GM21786 (cell line): ENCODE results near the gene CCDC167.

Experiments used
- ATAC-seq: cut with Tn5 transposase; IDR thresholded peaks from one replicate; pipeline ENCODE4 v1.9.1; 2021; ENCODE audit not compliant: unreplicated experiment

CCDC167 gene

DNA sequence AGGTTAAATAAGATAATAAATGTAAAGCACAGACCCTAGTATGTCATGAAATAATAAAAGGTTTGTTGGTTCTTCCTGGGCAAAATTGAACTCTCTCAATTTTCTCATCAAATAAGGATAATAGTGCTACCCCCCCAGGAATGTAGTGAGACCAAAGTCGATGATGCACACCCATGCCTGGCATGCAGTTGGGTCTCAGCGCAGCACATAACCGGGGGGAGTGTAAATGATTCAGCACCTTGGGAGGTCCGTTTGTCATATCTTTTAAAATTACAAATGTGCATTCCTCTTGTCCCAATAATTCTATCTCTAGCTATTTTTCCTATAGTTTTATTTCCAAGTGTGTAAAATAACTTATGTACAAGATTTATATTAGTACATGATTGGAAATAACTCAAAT is 31.3 kb upstream of the CCDC167 start:
- ATAC-seq, result no peak

DNA sequence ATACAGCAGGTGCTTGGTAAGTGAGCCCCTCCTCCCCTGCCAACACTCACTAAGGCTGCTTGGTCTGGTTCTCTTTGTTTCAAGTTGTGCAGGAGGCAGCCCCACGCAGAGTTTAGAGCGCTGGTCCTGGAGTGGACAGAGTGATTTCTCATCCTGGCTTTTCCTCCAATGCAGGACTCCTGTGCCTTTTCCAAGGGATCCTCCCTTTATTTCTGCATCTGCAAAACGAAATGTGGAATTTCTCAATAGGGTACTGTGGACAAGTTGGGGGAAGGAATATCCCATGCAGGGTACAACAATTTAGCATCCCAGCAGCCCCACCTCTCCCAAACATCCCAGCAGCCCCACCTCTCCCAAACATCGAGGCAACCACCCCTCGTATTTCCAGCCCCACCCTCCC is 30.6 kb upstream of the CCDC167 start:
- ATAC-seq, result no peak

DNA sequence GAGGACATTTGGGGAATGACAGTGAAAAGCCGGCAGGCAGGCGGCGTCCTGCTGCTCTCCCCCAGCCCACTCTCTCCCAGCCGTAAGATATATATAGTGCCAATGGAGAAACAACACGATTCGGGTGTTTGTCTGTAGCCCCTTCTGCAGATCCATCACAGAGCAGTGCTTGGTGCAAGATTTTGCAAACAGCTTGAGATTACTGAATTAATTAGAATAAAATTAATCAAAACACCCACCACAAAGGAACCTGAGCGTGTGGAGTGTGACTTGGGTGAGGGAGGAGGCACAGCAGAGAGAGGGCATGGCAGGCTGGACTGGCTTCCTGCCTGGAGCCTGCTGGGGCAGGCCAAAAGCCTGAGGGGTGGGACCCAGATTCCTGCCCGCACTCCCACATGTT is 28.8 kb upstream of the CCDC167 start:
- ATAC-seq, result no peak

DNA sequence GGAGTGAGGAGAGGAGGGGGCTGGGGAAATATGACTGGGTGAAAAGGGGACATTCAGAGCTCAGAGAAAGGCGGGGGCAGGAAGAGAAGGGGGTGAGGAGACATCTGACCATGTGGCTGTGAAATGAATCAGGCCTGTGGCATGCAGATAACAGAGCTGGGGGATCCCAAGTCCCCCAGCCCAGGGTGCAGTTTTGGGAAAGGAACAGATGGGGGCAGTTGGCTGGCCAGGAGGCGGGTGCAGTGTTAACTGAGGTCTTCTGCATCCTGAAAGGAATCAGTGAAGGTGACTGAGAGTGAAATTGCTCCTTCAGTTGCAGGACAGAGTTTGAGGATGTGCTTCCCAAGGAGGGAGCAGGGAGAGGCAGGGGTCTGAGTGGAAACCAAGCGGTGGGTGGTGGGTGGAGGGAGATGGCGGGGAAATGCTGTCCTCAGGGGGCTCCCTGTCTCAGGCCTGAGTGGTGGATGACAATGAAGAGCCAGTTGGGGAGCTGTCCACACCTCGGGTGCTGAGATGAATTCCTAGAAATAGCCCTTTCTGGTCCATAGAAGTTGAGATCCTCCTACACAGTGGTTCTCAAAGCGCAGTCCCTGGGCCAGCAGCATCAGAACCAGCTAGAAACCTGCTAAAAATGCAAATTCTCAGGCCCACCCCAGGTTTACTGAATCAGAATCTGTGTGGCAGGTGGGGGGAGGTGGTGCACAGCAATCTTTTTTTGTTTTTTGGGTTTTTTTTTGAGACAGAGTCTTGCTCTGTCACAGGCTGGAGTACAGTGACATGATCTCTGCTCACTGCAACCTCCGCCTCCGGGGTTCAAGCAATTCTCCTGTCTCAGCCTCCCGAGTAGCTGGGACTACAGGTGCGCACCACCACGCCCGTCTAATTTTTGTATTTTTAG is 26.0 kb upstream of the CCDC167 start:
- ATAC-seq, result no peak

DNA sequence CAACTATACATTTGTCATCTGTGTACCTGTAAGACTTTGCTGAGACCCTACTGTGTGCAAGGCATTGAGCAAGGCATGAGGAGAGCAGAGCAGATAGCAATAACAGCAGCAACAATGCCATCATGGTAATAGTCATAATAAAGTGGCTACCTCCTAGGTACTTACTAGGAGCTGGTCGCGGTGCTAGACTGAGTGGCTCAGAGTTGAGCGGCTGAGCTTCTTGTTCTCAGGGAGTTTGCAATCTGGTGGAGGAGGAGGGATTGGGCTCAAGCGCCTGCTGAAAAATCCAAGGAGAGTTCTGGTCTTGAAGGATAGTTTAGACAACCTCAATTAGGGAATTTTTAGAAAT is 25.3 kb upstream of the CCDC167 start:
- ATAC-seq, result no peak

DNA sequence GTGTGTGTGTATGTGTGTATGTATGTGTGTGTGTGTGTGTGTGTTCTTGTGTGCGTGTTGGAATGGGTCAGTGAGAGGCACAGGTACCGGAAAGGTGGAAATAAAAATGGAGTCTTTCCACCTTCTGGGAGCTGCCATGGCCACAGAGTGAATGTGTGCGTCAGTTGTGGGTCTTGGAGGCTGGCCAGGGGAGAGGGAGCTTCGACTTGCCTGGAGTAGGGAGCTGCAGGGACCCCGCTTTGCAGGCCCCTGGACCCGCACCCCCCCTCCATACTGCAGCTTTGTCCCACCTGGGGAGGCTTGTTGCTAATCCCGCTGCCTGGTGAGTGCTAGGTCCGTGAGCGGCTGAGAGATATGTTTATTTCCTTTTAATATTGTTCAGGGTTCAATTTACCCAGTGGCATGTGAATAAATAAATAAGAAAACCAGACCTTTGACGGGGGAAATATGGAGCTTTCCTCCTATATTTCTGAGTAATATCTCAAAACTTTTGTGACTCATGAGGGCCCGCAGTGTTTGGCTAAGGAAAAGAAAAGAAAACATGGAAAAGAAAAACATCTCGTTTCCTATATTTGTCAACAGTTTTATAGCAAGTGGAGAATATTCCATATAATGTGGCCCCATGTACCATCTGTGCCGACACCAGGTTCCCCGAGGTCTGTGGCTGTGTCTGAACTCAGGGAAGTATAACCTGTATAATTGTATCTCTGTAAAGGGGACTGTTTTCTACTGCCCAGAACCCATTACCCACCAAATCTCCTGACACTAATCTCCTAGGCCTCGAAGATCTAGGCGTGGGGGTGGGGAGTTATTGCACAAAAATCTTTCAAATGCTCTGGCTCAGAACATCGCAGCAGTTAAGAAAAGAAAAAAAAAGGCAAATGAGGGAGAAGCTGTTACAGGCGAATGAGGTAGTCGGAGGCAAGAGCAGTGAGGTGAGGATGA is 24.6 kb upstream of the CCDC167 start:
- ATAC-seq, result no peak

DNA sequence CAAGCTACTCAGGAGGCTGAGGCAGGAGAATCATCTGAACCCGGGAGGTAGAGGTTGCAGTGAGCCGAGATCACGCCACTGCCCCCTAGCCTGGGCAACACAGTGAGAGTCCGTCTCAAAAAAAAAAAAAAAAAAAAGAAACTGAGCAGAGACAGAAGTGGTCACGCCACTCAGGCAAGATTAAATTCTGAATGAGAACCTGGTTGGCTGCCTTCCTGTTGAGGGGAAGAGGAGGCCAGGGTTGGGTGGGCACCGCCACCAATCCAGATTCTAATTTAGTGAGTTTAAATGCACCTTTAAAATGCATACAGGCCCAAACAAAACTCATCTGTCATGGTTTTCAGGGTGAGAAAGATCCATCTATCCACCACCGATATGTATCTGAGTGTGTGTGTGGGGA is 23.7 kb upstream of the CCDC167 start:
- no peak for ATAC-seq

DNA sequence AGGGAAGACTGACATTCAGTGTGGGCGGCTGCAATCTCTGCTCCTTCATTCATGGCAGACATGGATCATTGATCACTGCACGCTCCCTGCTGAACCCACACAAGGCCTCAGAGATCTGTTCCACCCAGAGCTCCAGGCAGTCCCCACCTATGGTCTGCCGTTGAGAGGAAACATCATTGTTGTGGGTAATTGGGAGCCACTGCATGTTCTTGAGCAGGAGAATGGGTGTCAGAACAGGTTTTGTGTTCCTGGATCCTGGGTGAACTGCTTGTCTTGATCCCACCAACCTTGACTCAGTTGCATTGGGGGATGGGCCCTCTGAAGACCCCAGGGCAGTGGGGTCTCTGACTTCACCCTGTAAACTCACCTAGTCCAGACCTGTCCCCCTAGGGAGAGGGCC is 23.1 kb upstream of the CCDC167 start:
- ATAC-seq, result no peak

DNA sequence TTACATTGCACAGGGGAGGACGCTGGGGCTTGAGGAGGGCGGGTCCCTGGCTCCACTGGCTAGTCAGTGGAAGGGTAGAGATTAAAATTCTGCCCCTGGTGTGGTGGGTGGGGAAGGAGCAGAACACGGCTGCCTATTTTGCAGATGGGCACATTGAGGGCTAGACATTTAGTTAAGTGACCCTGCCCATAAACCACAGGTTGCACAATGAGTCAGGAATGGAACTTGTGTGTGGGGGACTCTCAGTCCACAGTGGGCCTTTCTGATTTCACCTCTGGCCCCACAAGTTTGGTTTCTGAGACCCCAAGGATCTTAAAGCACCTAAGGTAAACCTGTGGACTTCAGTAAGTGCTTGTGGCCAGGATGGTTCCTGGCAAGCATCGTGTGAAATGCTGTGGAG is 22.0 kb upstream of the CCDC167 start:
- ATAC-seq, result no peak

DNA sequence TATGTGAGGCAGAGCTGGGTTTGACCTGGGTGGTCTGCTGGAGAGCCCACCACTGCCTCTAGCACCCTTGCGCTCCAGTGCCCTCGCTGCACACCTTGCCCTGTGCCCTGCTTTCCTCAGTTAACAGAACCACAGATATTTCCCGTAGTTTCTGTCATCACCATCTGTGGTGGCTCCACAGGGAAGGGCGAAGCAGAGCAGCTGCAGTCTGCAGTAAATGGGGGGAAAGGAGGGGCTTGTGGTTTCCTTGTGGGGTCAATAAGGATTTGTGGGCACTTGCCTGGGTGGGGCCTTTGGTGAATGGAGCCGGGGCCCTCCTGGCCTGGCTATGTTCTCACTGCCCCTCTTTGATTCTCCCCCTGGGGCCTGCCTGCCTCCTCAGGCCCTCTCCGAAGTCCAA is 21.2 kb upstream of the CCDC167 start:
- ATAC-seq, result no peak

DNA sequence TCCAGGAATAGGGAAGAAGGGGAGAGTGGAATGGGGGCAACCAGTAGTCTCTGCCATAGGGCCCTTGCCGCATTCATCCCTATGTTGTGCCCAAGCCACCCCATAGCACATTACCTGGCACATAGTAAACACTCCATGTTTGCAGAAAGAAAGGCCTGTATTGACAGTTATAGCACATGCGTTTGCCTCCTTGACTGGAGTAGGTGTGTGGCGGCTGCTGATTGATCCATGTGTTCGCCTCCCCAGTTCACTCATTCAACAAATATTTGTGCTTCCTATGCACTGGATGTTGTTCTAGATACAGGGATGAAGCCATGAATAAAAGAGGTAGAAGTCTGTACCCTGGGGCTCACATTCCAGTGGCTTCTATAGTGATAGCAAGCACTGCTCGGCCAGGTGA is 19.8 kb upstream of the CCDC167 start:
- no peak for ATAC-seq

DNA sequence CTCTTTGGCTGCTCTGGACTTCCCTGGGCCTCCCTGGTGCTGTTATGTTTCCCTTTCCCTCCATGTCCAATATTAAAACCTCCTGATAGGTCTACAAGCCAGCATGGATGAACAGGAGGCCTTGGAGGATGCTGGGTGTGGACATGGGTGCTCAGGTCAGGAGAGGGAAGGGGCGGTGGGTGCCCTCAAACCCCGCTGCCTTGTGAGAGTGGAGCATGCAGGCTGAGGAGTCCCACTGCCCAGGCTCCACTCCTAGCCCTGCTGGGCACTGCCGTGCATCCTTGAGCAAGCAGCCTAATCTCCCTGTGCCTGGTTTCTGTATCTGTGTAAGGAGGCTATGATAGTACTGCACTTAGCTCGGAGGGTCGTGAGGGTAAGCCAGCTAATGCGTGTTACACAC is 18.4 kb upstream of the CCDC167 start:
- no peak for ATAC-seq

DNA sequence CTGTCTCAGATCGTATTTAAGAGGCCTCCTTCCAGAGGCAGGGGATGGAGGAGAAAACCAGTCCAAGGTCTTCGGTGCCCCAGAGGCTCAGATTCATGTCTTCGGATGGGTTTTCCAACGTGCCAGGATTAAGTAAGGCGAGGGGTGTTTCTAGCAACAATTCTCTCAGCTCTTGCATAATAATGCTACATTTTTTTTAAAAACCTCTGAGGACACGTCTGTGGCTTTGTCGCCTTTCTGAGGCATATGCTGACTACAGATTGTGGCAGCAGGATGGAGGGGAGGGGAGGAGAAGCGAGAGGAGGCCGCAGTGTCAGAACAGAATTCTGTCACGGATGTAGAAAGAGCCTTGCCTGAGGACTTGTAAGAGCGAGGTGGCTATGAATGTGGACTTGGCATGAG is 17.7 kb upstream of the CCDC167 start:
- no peak for ATAC-seq

DNA sequence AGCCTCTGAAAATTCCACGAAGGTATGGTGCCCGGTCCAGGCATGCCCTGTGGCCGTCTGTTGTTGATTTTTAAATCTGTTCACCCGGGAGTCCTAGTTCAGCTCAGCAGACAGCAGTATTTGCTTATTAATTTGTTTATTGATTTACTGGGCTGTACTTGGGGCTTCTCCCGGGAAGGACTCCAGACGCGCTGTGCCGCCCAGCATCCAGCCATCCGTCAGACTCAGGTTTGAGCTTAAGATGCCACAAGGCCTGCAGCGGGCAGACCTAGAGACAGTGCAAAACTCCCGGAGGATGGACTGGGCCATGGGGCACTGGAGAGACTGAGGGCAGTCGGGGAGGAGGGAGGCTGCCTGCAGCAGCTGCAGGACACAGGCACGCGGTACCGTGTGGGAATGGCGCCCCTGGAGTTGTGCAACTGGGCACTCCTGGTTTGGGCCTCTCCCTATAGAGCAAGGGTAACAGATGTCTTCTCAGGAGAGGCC is 17.3 kb upstream of the CCDC167 start:
- ATAC-seq, result no peak

DNA sequence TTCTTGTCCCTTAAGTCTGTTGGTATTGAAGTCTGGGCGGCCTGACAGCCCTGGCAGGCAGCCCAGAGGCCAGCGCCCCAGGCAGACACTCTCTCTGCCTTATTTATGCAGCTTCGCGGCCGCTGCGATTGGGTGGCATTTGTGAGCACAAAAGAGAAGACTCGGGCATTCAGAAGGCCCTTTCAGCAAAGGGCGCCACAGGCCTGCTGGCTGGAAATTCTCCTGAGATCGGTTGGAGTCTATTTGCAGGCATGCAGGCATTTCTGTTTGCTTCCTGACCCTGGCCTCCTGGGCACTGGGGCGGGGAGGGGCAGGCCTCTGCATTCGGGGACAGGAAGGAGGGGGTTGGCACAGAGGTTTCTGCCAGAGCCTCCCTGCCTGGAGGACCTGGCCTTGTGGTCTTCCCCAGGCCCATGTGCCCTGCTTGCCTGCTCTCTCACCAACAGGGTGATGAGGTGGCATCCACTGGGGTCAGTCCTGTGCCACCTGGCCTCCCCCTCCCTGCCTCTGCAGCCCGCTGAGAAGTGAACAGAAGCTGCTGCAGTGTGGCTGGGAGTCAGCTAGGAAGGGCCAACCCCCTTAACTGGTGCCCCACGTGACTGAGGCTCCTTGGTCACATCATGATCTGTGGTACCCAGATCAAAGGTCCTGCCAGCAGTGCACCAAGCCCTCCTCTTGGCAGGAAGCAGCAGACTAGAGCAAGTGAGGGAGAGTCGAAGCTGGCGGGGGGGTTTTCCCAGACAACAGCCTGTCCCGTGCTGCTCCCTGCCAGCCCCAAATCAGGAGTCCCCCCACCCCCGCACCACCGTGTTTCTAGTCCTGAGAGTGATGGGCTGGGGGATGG is 16.6 kb upstream of the CCDC167 start:
- ATAC-seq, result peak; percentile 83

DNA sequence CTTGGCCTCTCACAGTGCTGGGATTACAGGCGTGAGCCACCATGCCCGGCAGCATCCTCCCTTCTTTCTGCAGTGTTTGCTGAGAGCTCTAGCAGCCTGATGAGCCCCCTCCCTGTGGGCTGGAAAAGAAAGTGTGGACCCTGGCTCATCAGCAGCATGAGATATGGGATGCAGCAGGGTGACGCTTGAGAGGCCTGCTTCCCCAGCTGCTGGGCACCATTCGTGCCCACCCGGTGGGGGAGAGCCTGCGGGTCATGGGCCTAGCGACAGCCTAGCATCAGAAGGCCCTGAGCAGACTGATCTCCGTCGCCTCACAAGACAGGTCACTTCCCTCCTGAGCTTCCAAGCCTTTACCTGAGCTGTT is 16.0 kb upstream of the CCDC167 start:
- ATAC-seq, result no peak

DNA sequence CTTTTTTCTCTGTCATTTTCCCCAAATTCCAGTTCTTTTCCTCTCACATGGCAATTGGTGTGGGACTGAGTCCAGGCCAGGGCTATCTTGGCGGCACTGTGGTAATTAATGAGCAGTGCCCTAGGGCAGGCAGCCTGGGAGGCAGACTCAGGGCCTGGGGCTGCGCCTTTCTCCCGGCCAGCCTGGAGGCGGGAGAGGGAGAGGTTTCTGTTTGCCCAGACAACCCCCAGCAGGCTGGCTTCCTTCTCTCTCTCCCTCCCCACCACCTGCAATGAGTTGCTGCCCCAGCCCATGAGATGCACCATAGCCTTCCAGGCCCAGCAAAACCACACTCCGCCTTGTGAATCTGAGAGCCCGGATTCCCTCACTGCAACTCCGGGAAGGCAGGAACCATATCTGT is 15.1 kb upstream of the CCDC167 start:
- no peak for ATAC-seq

DNA sequence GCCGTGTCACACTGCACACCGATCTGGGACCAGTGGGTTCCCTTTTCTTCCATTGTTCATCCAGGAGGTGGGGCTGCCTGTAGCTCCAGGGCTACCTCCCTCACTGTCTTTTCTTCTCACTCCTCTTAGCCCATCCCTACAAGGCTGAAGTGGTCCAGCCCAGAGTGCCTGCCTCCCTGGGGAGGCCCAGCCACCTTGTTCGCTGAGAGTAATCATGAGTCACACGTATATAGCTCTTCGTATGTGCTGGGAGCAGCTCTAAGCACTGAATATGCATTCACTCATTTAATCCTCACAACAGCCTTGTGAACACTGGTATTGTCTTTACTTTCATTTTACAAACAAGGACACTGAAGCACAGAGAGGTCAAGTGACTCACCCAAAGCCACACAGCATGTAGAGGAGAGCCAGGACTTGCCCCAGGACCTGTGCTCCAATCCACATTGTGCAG is 14.7 kb upstream of the CCDC167 start:
- no peak for ATAC-seq

DNA sequence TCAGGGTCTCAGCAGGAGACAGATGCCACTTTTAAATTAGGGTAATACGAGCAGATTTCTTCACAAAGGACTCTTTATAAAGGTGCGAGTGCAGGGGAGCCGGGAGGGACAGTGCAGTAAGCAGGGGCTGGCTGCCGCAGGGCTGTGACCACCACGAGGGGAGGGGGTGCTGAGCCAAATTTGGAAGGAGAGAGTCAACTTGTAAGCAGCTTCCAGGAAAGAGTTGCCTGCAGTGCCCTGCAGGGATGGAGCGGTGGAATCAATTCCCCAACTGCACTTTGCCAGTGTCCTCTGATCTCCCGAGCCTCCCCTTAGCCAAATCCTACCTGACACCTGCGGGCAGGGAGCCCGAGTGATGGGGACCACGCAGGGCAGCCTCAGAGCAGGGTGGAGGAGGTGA is 13.9 kb upstream of the CCDC167 start:
- no peak for ATAC-seq

DNA sequence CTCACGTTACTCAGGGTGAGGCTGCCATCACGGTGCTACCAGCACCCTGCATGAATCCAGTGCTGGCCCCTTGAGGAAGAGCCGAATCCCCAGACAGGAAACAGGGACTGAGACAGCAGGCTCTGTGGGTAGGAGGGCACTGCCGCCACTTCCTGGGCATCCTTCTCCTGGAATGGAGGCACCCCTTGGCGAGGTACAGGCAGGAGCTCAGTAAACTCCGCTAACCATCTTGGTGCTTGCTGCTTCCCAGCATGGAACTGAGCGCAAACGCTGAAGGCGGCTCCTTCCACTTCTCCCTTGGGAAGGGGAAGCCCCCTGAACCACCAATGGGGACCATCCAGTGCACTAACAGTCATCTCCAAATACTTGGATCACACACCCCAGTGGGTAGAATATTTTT is 13.5 kb upstream of the CCDC167 start:
- no peak for ATAC-seq

DNA sequence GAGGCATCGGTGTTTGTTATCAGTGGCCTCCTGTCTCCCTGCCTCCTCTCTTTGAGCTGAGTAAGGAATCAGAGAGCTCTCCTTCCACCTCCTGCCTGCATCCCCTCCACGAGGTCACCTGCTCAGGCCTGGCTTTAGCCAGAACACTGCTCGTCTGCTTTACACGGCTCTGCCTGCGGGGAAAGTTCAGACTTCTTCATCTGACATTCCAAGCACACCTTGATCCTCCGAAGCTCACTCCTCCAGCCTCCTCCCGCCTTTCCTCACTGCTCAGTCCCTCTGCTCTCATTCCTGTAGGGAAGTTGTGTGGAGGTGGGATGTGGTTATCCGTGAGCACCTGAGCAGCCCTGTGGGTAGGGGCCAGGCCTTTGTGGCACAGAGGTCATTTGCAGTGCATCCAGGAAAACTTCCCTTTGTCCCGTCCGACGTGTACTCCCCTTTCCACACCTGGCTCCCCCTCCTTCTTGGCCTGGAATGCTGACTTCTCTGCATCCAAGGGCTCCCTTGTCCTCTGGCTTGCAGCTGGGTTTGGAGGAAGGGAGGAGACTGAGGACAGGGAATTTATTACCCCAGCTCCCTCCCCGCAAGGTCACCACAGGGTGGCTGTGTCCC is 12.8 kb upstream of the CCDC167 start:
- no peak for ATAC-seq
